ENCODE measurements around the gene PKP1. TPM values are rescaled to one million over a fixed set of nuclear protein-coding genes. Genes with fewer than 3 reads are reported as not detected.

Gene PKP1
- total and polyA plus RNA-seq, 2 experiments from 2014 or later = 0.19 to 0.83 TPM

DNA sequence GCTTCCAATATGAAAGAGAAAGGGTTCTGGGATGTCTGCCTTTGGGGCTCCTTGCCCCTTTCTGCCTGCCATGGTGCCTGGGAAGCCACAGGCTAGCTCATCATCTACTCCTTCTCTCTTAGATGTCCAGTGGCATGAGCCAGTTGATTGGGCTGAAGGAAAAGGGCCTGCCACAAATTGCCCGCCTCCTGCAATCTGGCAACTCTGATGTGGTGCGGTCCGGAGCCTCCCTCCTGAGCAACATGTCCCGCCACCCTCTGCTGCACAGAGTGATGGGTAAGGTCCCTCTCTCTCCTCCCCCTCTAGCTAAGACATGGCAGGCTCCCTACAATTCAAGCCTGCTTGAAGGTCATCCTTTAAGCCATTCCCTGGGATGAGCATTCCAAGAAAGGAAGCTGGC, 41.0 kb downstream of the PKP1 start (continued):
- TF ChIP-seq EZH2 (IDR thresholded peaks at IDR 0.05; ENCODE audit: low read depth, unreplicated experiment) (no peak), ZNF114 (CRISPR knock-in tag; IDR thresholded peaks at IDR 0.05) (no peak), CTCF (conservative IDR thresholded peaks at IDR 0.05; ENCODE audit: low read depth in 2 of 2) (no peak), JUNB (IDR thresholded peaks at IDR 0.05; ENCODE audit: unreplicated experiment) (no peak), STAT1 (IDR thresholded peaks at IDR 0.05; ENCODE audit: unreplicated experiment) (no peak), CREB1 (CRISPR knock-in tag; IDR thresholded peaks at IDR 0.05; ENCODE audit: low read depth) (no peak)
- TF ChIP-seq, protein P1, sequence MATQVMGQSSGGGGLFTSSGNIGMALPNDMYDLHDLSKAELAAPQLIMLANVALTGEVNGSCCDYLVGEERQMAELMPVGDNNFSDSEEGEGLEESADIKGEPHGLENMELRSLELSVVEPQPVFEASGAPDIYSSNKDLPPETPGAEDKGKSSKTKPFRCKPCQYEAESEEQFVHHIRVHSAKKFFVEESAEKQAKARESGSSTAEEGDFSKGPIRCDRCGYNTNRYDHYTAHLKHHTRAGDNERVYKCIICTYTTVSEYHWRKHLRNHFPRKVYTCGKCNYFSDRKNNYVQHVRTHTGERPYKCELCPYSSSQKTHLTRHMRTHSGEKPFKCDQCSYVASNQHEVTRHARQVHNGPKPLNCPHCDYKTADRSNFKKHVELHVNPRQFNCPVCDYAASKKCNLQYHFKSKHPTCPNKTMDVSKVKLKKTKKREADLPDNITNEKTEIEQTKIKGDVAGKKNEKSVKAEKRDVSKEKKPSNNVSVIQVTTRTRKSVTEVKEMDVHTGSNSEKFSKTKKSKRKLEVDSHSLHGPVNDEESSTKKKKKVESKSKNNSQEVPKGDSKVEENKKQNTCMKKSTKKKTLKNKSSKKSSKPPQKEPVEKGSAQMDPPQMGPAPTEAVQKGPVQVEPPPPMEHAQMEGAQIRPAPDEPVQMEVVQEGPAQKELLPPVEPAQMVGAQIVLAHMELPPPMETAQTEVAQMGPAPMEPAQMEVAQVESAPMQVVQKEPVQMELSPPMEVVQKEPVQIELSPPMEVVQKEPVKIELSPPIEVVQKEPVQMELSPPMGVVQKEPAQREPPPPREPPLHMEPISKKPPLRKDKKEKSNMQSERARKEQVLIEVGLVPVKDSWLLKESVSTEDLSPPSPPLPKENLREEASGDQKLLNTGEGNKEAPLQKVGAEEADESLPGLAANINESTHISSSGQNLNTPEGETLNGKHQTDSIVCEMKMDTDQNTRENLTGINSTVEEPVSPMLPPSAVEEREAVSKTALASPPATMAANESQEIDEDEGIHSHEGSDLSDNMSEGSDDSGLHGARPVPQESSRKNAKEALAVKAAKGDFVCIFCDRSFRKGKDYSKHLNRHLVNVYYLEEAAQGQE (IDR thresholded peaks at IDR 0.05; ENCODE audit: unreplicated experiment) = no peak

GRCh38 chr1:201324821-201325677, 41.7 kb downstream of the PKP1 start:
- no peak overlapping the region for H3K4me2 ChIP-seq
- no peaks in the 10 kb centered on the region for H3K36me3 ChIP-seq (ENCODE audit: insufficient read depth)
- no peak overlapping the region for H3K4me3 ChIP-seq
- Mint-ChIP-seq H3K4me3 (no peak overlapping the region), H3K27ac (no peak overlapping the region), H3K27me3 (ENCODE audit: insufficient read depth, low read depth, poor library complexity) (peaks cover 14% of the 10 kb centered on the region), H3K36me3 (ENCODE audit: low read depth) (no peaks in the 10 kb centered on the region; the same call in 2 of the 3 replicates), H3K4me1 (no peaks in the 10 kb centered on the region; the same call in 2 of the 3 replicates), H3K9me3 (no peaks in the 10 kb centered on the region)
- ATAC-seq (no peak), DNase-seq (ENCODE audit: low spot score) (no peak)
- H3K27me3 ChIP-seq (ENCODE audit: insufficient read depth) = no peaks in the 10 kb centered on the region
- H3F3A ChIP-seq (replicated peaks; ENCODE audit: low read depth) = no peaks in the 10 kb centered on the region
- H3K27ac ChIP-seq (ENCODE audit: low read depth) = no peak overlapping the region
- H2AFZ ChIP-seq = no peak overlapping the region
- H4K20me1 ChIP-seq (replicated peaks; ENCODE audit: insufficient read depth) = no peaks in the 10 kb centered on the region
- no peaks in the 10 kb centered on the region for H3K79me2 ChIP-seq (replicated peaks; ENCODE audit: insufficient read depth)
- H3K9me2 ChIP-seq (ENCODE audit: insufficient read depth) = no peaks in the 10 kb centered on the region
- no peaks in the 10 kb centered on the region for H3K4me1 ChIP-seq (ENCODE audit: insufficient read depth)
- no peak for TF ChIP-seq EZH2phosphoT487 (IDR thresholded peaks at IDR 0.05; ENCODE audit: unreplicated experiment)
- no peak for TF ChIP-seq CREB1 (CRISPR knock-in tag; IDR thresholded peaks at IDR 0.05; ENCODE audit: low read depth)
- TF ChIP-seq, protein P2, sequence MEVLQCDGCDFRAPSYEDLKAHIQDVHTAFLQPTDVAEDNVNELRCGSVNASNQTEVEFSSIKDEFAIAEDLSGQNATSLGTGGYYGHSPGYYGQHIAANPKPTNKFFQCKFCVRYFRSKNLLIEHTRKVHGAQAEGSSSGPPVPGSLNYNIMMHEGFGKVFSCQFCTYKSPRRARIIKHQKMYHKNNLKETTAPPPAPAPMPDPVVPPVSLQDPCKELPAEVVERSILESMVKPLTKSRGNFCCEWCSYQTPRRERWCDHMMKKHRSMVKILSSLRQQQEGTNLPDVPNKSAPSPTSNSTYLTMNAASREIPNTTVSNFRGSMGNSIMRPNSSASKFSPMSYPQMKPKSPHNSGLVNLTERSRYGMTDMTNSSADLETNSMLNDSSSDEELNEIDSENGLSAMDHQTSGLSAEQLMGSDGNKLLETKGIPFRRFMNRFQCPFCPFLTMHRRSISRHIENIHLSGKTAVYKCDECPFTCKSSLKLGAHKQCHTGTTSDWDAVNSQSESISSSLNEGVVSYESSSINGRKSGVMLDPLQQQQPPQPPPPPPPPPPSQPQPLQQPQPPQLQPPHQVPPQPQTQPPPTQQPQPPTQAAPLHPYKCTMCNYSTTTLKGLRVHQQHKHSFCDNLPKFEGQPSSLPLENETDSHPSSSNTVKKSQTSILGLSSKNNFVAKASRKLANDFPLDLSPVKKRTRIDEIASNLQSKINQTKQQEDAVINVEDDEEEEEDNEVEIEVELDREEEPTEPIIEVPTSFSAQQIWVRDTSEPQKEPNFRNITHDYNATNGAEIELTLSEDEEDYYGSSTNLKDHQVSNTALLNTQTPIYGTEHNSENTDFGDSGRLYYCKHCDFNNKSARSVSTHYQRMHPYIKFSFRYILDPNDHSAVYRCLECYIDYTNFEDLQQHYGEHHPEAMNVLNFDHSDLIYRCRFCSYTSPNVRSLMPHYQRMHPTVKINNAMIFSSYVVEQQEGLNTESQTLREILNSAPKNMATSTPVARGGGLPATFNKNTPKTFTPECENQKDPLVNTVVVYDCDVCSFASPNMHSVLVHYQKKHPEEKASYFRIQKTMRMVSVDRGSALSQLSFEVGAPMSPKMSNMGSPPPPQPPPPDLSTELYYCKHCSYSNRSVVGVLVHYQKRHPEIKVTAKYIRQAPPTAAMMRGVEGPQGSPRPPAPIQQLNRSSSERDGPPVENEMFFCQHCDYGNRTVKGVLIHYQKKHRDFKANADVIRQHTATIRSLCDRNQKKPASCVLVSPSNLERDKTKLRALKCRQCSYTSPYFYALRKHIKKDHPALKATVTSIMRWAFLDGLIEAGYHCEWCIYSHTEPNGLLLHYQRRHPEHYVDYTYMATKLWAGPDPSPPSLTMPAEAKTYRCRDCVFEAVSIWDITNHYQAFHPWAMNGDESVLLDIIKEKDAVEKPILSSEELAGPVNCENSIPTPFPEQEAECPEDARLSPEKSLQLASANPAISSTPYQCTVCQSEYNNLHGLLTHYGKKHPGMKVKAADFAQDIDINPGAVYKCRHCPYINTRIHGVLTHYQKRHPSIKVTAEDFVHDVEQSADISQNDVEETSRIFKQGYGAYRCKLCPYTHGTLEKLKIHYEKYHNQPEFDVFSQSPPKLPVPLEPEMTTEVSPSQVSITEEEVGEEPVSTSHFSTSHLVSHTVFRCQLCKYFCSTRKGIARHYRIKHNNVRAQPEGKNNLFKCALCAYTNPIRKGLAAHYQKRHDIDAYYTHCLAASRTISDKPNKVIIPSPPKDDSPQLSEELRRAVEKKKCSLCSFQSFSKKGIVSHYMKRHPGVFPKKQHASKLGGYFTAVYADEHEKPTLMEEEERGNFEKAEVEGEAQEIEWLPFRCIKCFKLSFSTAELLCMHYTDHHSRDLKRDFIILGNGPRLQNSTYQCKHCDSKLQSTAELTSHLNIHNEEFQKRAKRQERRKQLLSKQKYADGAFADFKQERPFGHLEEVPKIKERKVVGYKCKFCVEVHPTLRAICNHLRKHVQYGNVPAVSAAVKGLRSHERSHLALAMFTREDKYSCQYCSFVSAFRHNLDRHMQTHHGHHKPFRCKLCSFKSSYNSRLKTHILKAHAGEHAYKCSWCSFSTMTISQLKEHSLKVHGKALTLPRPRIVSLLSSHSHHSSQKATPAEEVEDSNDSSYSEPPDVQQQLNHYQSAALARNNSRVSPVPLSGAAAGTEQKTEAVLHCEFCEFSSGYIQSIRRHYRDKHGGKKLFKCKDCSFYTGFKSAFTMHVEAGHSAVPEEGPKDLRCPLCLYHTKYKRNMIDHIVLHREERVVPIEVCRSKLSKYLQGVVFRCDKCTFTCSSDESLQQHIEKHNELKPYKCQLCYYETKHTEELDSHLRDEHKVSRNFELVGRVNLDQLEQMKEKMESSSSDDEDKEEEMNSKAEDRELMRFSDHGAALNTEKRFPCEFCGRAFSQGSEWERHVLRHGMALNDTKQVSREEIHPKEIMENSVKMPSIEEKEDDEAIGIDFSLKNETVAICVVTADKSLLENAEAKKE (CRISPR knock-in tag; IDR thresholded peaks at IDR 0.05) = no peak
- TF ChIP-seq ETS1 (IDR thresholded peaks at IDR 0.05) = no peak
- TF ChIP-seq NANOG (IDR thresholded peaks at IDR 0.05; ENCODE audit: borderline replicate concordance) = no peak
